GM19395 (cell line): ENCODE results near the gene S100A8.

Source experiments
- ATAC-seq: cut with Tn5 transposase; IDR thresholded peaks from one replicate; pipeline ENCODE4 v1.9.1; 2021; ENCODE audit warnings: mild to moderate bottlenecking, moderate library complexity; ENCODE audit not compliant: unreplicated experiment

The S100A8 gene

DNA sequence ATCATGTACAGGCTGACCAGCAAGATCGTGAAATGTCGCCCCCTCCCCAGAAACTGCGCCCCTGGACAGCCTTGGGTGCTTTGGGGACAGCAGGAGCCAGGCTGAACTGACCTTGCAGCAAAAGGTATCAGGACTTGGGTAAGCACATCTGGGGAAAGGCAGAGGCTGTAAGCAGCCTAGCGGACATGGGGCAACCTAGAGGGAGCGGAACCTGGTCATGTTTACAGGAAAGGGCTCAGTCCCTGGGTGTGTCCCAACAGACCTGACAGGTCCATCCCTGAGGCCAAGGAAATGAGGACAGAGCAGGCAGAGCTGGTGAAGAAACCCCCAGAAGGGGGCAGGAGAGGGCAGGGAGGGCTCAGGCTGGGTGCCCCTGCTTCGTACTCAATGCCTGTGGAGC lies 3.1 kb upstream of the S100A8 start:
- no peak for ATAC-seq

DNA sequence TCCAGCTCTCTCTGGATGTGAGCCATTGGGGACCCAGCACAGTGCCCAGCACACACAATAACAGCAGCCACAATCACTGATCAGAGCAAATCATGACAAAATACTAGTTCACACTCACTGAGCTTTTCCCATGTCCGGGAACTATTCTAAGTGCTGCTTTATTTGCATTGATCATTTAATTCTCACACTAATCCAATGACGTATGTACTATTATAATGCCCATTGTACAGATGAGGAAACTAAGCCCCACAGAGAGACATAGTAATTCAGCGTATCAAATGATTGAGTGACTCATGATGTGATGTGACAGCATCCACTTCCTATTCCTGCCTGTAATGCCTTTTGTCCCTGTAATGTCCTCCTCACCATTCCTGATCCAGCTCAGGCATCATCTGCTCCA lies 1.9 kb upstream of the S100A8 start:
- ATAC-seq, result no peak

DNA sequence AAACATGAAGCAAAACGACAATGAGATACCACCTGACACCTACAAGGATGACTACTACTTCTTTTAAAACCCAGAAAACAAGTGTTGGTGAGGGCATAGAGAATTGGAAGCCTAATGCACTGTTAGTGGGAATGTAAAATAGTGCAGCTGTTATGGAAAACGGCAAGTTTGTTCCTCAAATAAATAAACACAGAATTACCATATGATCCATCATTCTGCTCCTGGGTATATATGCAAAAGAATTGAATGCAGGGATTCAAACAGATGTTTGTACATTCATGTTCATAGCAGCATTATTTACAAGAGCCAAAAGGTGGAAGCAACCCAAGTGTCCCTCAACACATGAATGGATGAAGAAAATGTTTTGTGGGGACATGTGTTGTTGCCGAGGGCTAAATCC lies 1.4 kb upstream of the S100A8 start:
- no peak for ATAC-seq

DNA sequence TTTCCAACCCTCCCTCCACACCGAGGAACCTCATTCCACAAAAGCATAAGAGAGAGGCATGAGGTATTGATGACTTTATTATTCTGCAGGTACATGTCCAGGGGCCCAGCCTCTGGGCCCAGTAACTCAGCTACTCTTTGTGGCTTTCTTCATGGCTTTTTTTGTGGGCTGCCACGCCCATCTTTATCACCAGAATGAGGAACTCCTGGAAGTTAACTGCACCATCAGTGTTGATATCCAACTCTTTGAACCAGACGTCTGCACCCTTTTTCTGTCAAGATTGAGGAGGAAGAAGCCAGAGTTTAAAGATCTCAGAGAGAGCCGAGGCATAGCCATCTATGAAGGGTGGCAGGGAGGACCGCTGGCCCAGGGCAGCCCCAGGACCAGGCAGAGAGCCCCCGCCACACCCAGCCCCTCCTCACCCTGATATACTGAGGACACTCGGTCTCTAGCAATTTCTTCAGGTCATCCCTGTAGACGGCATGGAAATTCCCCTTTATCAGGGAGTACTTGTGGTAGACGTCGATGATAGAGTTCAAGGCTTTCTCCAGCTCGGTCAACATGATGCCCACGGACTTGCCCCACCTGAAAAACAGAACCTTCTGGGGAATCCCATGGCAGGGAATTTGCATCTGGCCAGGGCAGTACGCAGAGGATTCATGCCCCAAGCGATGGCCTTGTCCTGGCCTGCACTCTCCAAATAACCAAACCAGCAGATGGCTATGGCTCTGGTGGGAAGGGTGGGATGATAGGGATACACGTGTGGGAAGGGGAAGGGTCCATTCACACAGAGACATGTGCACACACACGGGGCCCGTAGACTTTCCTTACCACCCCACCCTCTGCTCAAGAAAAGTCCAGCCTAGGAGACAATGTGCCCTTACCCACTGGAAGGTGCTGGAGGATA lies 647 bp downstream of the S100A8 start:
- ATAC-seq, result no peak

DNA sequence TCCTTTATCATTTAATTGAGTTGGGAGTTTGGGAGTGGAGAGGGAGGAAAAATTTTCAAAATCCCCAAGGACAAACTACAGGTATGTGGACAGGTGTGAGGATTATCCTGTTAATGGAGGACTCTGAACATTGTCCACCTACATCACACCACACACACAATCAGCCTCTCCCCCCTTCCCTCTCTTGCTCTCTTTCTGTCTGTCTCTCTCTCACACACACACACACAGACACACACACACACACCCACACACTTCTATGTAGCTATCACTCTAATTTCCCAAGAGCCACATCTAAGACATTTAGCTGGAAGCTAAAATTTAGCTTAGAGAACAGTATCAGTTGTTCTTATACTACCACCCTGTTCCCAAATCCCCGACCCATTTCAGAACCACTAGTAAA lies 1.5 kb downstream of the S100A8 start:
- ATAC-seq, result no peak

DNA sequence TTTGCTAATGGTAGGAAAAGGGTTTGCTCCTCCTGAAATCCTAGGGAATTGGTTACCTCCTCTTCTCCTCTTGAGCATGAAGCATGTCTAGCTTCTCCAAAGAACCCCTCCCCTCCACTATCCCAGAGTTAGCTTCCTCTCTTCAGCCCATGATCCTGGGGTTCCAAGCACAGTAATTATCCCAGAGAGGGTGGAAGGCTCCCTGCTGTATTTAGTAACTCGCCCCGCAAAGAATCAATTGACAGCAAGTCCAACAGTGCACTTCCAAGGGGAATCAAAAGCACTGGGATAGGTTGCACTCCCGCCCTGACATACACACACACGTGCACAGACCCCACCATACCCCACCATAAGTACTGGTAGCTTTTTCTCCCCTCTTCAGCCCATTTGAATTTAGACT lies 3.1 kb downstream of the S100A8 start:
- no peak for ATAC-seq

DNA sequence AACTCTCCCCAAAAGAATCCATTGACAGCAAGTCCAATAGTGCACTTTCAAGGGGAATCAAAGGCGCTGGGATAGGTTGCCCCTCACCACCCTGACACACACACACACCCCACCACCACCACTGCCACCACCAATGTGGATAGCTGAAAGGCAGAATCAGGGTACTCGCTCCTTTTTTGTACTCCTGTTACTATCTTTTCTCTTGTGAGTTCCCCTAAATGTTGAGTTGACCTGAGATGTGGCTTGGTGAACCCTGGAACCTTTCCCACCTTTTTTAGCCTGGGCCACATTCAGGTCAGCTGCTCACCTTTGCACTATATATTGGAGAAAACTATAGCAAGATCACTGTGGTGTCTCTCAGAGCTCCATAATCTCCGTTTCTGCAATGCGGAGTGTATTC lies 3.9 kb downstream of the S100A8 start:
- no peak for ATAC-seq

DNA sequence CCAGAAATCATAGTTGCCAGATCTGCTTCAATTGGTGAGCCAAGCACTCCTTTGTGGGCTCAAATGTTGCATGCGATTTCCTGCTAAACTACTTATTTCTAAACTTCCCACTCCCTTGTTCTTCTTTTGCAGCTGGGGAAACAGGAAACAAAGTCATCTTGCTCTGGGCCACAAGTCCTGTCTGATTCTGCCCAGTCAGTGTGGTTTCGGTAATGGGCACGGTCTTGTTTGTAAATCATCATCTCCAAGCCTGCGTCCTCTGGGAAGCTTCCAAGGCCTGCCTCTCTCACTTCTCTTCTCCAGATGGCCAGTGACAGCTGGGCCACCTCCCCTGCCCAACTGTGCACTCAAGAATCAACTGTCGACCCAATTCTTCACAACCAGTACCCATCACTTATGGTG lies 4.4 kb downstream of the S100A8 start:
- no peak for ATAC-seq

DNA sequence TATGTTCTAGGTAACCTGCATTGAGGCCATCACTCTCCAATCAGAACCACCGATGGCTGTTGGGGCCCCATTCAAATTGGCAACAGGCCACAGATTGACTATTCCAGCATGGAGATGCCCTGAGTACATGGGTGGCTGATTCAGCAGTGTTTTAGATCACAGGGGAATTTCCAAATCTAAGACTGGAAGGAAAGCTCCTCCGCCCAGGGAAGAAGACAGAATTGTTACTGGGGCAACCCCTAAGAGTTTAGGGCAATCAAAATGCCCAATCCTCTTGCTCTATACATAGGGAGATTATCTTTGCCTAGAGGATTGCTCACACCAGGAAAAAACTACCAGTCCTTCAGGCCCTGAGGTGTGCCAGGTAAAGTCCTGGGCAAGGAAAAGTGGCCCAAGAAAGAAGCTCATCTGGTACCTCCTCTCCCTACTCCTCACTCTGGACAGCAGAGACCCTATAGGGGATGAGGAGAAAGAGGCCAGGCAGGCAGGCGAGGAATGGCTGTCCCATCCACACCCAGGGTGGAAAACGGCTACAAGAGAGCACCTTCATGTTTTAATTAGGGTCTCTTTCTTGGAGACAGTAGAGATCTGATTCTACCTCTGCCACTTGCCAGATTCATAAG lies 5.8 kb downstream of the S100A8 start:
- ATAC-seq, result no peak

DNA sequence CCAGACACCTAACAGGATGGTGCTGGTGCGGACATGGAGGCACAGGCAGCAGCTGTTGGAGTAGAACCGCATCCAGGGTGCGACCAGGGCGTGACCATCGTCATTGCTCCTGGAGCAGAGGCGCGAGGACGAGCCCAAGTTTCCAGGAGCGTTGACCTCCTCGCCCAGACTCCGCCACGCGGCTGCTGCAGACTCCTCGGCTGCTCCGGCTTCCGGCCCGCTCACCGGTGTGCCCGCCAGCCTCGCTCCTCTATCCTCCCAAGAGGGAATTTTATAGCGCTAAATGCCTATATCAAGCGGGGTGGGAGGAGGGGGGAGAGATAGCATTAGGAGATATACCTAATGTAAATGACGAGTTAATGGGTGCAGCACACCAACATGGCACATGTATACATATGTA lies 10.2 kb downstream of the S100A8 start:
- ATAC-seq, result no peak

DNA sequence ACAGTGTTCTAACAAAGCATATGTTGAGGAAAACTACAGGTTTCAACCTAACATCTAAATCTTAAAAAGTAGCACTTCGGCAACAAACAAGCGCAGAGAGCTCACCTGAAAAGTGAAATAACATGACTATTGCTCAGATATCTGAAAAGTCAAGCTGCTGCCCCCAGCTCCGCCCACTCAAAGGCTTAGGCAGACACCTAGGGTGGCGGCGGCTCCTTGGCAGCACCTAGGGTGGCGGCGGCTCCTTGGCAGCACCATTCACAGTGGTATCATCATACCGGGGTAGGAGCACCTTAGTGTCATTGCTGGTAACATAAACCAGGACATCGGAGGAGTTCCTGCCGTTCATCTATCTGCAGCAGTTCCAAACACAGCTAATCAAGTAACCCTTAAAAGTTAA lies 11.3 kb downstream of the S100A8 start:
- ATAC-seq, result no peak

DNA sequence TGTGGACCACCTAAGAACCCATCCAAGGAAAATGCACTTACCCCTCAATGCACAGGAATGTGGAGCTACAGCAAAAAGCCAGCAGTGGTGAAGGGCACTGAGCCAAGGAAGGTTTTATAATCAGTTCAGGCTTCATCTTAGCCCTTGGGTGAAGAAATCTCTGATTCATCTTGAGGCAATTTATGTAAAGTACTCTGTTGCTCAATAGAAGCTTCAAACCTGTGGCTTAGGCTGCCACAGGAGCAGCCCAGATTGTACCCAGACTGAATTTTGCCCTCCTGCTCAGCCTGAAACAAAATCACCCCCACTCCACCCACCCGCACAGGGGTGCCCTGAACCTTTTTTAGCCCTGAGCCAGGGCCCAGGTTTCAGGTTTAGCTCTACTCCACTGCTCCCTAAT lies 15.4 kb downstream of the S100A8 start, which contains the start of gene S100A12:
Gene S100A12 (minus strand): TSS at position 111 of the 400 bp plus-strand sequence. CDS start 1,029 bp downstream, outside the sequence.
- ATAC-seq, result no peak

DNA sequence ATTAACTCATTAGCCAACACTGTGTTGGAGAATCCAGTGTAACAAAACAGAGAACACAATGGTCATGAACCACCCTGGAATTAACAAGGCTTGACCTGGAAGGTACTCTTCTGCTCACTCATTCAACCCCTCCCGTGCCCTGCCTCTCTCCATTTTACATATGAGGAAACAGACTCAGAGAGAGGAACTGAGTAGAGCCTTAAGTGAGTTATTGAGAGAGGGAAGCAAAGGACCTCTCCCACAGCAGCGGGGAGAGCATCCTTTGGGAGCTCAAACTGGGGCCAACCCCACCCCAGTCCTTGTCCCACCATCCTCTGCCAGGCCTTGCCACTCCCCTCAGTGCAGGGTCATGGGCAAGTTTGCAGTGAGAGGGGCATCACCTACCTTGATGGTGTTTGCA lies 16.8 kb downstream of the S100A8 start:
- no peak for ATAC-seq

DNA sequence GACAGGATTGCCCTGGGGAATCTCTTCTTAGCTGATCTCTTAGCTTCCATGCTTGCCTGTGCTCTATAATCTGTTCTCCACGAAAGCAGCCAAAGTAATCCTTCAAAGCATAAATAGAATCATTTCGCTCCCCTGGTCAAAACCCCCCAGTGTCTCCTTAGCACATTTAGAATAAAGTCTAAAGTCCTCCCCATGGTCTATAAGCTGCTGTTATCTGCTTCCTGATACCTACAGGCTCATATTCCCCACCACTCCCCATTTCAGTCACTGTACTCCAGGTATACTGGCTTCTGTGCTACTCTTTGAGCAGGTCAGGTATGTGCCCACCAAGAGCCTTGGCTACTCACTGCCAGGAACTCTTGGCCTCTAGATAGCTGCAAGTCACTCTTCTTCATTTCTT lies 18.3 kb downstream of the S100A8 start:
- ATAC-seq, result no peak

DNA sequence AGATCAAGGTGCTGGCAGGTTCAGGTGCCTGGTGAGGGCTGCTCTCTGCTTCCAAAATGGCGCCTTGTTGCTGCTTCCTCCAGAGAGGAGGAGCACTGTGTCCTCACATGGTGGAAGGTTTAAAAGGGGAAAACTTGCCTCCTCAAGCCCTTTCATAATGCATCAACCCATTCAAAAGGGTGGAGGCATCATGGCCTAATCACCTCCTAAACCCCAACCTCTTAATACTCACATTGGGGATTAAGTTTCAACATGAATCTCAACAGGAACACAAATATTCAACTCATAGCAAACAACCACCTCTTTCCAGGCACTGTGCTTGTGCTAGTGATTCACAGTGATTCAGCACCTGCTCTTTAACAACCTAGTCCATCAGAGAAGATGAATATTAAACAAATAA lies 19.6 kb downstream of the S100A8 start:
- no peak for ATAC-seq

DNA sequence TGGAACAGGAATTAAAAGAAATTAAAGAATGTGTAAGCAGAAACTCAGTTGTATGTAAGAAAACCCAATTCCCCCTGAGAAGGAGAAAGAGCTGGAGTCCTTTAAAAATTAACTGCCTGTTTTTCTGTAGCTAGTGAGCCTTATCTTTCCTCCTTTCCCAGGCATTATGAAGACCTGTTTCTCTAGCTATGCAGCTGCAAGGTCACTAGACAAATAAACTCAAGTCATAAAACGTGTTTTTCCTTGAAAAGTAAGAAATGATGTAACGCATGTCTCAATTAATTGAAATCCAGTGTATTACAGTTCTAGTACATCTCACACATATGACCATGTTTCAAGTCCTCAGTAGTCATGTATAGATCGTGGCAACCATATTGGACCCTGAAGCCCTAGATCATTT lies 20.7 kb downstream of the S100A8 start:
- no peak for ATAC-seq

DNA sequence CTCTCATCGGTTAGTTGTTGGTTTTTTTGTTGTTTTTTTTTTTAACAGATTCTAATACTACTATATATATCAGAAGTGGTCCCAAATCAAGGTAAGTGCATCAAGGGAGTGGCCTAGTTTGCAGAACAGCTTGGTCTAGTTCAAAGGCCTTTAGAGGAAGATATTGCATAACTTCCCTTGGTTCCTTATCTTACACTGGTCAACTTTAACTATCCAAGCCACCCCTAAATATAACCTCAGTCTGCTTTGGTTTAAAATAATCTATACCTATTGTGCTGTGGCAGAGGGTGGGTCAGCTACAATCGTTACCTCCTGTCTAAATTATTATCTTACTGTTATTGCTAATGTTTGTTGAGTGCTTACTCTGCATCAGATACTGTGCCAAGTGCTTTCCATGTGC lies 22.4 kb downstream of the S100A8 start:
- ATAC-seq, result no peak

DNA sequence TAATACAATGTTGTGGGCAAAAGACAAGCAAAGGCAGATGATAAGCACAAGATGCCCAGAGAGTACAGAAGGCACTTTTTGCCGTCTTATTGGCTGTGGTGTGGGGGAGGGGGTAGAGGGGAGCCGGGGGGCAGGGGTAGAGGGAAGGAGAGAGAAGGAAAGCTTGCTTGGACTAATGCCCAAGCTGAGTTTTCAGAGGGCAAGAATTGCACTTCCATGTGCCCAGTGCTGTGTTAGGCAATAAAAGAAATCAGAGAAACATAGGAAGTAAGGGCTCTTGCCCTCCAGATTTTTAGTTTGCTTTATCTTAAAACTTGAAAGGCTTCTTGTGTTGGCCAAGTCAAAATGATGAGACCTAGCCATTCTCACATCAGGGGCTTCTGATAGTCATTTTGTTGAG lies 23.8 kb downstream of the S100A8 start:
- no peak for ATAC-seq

DNA sequence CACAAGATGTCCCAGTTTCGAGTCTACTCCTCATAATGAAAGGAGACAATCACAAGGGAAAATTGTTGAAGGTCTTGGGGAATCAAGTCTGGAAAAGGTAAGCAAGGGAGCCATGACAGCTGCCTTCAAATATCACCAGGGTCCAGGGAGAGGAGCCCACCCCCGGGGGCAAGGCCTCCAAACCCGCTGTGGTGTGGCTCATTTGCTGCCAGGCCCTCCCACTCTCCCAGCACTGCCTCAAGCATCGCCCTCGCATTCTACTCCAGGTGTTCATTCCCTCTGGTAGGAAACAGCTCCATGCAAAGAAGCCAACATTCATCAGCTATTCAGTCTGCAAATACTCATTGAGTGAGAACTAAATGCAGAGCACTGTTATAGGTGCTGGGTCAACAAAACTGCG lies 24.6 kb downstream of the S100A8 start:
- ATAC-seq, result no peak

DNA sequence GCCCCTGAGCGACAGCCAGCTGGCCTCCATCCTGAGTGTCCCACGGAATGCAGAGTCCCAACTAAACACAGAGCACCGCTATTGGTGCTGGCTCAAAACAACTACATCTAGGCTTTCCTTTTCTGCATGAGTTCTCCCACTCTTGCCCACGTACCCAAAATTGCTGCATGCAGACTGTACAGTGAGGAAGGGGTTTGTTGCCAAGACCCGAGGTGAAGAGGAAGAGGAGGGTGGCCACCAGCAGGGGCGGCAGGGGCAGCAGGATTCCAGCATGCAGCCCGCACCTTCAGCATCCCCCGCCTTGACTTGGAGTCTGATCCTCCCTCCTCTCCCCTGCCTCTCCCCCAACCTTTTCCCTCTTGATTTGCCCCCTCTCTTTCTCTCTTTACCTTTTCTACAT lies 25.2 kb downstream of the S100A8 start:
- ATAC-seq, result no peak

DNA sequence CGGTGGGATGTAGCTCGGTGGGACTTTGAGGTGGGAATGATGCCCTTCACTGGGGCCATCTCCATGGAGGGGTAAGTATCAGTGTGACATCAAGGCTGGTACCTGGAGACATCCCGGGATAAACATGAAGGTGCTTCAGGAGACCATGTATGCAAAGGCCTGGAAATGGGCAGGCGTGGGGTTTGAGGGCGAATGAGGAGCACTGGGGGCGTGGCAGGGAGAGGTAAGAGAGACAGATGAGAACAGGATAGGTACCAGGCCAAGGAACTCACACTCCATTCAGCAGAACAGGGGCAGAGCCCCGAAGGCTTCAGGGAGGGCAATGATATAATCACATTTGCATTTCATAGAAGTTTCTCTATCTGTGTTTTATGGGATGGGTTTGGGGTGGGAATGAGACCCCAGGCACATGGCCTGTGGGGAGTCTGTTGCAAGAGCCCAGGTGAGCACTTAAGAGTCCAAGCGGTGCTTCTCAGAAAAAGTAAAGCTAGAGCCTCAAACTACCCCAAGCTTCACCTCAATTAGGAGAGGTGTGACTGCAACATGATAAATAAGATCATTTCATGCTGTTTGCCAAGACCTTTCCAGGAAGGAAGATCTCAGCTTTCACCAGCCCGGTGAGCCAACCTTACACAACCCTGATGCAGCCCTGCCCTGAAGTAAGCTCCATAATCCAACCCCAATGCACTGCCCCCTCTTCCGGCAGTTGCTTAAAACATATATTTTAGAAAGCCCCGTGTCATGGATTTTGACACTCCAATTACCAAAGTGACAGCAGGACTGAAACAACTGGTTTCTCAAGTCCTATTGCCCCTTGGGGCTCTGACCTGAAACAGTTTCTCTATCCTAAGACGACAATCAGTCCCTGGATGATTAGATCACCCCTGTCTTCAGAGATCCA lies 25.9 kb downstream of the S100A8 start:
- ATAC-seq, result no peak
